ENCODE data around the gene HTR1E. TPM values are rescaled to one million over a fixed set of nuclear protein-coding genes. Genes with fewer than 3 reads are reported as not detected.

Gene HTR1E
- total RNA-seq, 2 experiments from 2014 or later: not detected

DNA sequence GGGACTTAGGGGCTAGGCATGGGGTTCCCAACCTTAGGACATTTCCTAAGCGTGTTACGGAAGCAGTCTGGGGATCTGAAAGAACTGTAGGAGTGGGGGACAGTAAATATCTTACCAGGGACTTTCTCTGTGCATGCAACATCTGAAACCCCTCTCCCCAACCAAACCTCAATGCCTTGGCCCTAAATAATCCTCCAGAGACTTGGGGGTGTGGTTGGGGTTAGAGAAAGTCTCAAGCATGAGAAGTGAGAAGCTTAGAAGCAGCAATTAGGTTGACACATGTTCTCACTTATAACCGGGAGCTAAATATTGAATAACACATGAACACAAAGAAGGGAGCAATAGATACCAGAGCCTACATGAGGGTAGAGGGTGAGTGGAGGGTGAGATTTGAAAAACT, 74.7 kb downstream of the HTR1E start:
- CTCF ChIA-PET: no interaction called here
- POLR2A ChIA-PET: no interaction called here
- no peak overlapping the region for H3K4me3 Mint-ChIP-seq
- H3K27me3 Mint-ChIP-seq: no peaks in the 10 kb centered on the region
- DNase-seq: no peak
- no peaks in the 10 kb centered on the region for H3K9me3 Mint-ChIP-seq
- H3K4me1 Mint-ChIP-seq: no peaks in the 10 kb centered on the region
- no peak overlapping the region for H3K27ac Mint-ChIP-seq
- no peaks in the 10 kb centered on the region for H3K36me3 Mint-ChIP-seq (ENCODE audit: low read depth)

DNA sequence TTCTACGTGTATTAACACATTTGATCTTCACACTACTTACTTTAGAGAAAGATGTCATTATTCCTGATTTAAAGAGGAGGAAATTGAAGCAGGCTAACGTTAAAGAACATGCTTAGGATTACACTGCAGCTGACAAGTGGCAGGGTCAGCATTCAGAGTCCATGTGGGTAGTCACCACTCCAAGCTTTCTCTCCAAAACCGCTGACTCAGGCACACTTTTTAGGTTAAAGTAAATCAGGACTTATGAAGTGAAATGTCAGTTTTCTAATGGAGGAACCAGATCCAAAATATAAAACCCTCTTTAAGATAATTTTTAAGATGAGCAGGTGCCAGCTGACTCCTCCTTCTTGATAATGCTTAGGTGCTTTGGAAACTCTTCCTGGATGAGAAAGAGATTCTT, 75.4 kb downstream of the HTR1E start:
- POLR2A ChIA-PET: no interaction called here
- CTCF ChIA-PET: no interaction called here
- H3K4me3 Mint-ChIP-seq: no peak overlapping the region
- H3K4me1 Mint-ChIP-seq: no peaks in the 10 kb centered on the region
- no peaks in the 10 kb centered on the region for H3K27me3 Mint-ChIP-seq
- H3K9me3 Mint-ChIP-seq: no peaks in the 10 kb centered on the region
- H3K27ac Mint-ChIP-seq: no peak overlapping the region
- no peaks in the 10 kb centered on the region for H3K36me3 Mint-ChIP-seq (ENCODE audit: low read depth)
- no peak for DNase-seq

DNA sequence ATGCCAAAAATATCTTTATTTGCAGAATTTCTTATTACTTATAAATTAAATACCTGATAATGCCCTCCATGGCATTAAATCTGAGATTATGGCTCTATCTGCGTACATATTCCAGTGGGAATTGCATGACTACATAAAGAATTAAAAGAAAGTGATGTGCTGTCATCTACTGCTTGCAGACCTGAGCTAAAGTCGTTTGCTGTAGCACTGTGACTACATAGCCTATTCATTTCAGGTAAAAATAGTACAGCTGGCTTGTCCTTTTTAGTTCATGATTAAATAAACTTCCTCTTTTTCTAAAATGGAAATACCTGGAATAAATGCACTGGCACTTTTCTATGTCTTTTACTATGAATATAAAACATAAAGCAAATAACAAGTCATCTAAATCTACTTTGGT, 79.4 kb downstream of the HTR1E start:
- H3K36me3 Mint-ChIP-seq (ENCODE audit: low read depth): no peaks in the 10 kb centered on the region
- no peak overlapping the region for H3K4me3 Mint-ChIP-seq
- H3K27me3 Mint-ChIP-seq: no peaks in the 10 kb centered on the region
- H3K27ac Mint-ChIP-seq: no peak overlapping the region
- no peaks in the 10 kb centered on the region for H3K9me3 Mint-ChIP-seq
- ChIA-PET POLR2A (no interaction called here), CTCF (no interaction called here)
- no peaks in the 10 kb centered on the region for H3K4me1 Mint-ChIP-seq
- no peak for DNase-seq

DNA sequence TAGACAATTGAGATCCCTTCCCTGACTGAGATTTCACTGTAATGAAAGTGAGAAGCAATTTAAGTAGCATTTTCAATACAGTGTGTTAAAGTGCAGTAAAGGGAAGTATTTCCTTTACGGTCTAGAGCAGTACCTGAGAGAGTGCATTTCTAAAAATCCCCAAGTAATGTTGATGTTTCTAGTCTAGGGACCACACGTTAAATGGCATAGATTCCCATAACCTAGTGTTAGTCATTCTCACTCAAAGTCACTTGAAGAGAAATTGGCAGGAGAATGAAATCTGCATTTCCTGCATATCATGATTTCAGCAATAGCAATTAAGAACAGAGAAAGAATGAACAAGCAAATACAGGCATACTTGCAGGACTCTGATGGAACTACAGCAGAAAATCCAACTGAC, 89.7 kb downstream of the HTR1E start:
- no peak for DNase-seq
- CTCF ChIA-PET: no interaction called here
- Mint-ChIP-seq H3K27me3 (peaks cover 6% of the 10 kb centered on the region), H3K9me3 (no peaks in the 10 kb centered on the region), H3K4me3 (no peak overlapping the region), H3K36me3 (ENCODE audit: low read depth) (no peaks in the 10 kb centered on the region), H3K27ac (no peak overlapping the region), H3K4me1 (no peaks in the 10 kb centered on the region)
- POLR2A ChIA-PET: no interaction called here

DNA sequence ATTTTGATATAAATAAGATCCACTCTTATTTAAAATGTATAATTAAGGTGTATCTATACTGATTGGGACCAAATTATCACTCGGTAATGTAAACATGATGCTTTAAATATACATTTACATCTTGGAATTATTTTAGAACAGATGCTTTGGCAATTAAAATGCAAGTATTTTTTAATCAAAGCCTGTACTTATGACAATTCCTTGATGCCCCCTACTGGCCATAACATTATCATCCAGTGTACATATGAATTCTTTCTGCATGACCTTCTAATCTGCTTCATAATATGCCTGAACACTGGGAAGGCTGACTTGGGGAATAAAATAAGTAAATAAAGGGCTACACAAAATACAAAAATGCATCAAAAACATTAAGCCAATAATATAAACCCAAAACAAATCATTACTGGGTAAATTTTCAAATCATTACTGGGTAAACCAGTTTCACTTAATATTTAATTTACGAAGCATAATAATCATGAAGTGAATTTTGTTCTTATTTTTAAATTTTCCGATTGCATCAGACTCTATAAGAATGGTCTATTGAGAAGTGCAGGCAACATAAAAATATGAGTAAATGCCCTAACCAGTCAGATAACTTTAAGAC, 92.5 kb downstream of the HTR1E start:
- CTCF ChIA-PET: no interaction called here
- Mint-ChIP-seq H3K27me3 (peaks cover 6% of the 10 kb centered on the region), H3K4me3 (no peak overlapping the region), H3K9me3 (no peaks in the 10 kb centered on the region), H3K27ac (no peak overlapping the region), H3K4me1 (no peaks in the 10 kb centered on the region), H3K36me3 (ENCODE audit: low read depth) (no peaks in the 10 kb centered on the region)
- no peak for DNase-seq
- POLR2A ChIA-PET: no interaction called here

DNA sequence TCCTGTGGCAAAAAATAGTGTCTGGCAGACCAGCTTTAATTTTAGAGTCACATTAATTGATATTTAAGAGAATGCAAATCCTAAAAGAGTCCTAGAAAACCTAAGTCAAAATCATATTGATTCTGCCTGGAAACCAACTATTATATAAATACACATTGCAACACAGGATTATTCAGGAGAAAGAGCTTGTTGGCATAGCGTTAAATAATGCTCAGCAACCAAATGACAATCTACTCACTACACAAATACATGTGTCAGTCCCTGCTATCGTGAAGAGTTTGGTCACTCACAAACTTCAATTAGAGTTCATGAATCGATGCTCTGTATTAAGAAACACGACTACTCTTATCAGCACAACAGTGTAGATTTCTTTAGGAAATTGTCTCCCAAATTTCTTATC, 103.4 kb downstream of the HTR1E start:
- CTCF ChIA-PET: no interaction called here
- H3K4me1 Mint-ChIP-seq: no peaks in the 10 kb centered on the region
- POLR2A ChIA-PET: no interaction called here

DNA sequence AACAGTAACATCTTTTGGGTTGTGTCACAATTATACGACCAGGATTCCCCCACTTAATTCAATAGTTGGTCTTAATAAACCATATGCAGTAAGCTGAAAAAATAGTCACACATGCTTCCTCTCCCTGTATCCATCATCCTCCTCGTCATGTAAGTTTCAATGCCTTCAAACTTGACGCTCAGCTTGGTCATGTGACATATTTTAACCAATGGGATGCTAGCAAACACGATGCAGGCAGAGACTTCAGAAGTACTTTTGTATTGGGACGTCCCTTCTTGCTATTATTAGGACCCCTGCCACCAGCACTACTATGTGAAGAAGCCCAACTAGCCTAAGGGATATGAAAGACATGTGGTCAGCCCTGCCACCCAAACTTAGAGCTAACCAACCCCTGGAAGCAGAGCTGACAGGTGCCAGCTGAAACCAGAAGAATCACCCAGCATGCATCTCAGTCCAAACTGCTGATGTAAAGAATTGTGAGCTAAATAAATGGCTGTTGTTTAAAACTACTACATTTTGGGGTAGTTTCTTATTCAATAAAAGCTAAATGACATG, 108.3 kb downstream of the HTR1E start:
- H3K9me3 Mint-ChIP-seq: no peaks in the 10 kb centered on the region
- ChIA-PET POLR2A (no interaction called here), CTCF (interaction anchor here (2.1 kb wide), 1 partner anchor 21 kb away, joined by 8 read pairs; no protein-coding TSS in a partner anchor)
- H3K27ac Mint-ChIP-seq: no peak overlapping the region
- H3K36me3 Mint-ChIP-seq (ENCODE audit: low read depth): no peaks in the 10 kb centered on the region
- no peaks in the 10 kb centered on the region for H3K4me1 Mint-ChIP-seq
- no peak overlapping the region for H3K4me3 Mint-ChIP-seq
- DNase-seq: no peak
- H3K27me3 Mint-ChIP-seq: peaks cover 28% of the 10 kb centered on the region

More for the DNA sequence above, 103.4 kb downstream of the HTR1E start:
- H3K36me3 Mint-ChIP-seq (ENCODE audit: low read depth): no peaks in the 10 kb centered on the region
- peaks cover 7% of the 10 kb centered on the region for H3K27me3 Mint-ChIP-seq
- H3K4me3 Mint-ChIP-seq: no peak overlapping the region
- no peak overlapping the region for H3K27ac Mint-ChIP-seq
- DNase-seq: no peak
- H3K9me3 Mint-ChIP-seq: no peaks in the 10 kb centered on the region

DNA sequence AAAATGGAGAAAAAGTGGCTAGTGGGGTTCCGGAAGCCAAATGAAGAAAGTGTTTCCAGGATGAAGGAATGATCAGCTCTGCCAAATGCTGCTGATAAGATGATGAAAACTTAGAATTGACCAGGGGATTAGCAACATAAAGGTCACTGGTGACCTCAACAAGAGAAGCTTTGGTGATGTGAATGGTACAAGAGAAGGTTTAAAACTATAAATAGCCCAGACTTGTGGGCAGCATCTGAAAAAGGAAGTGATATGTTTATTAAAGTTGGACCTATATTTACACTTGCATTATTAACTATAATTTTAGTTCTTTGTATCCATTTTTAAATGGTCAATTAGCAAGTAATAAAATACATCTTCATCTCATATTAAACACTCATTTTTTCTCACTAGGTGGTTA, 112.5 kb downstream of the HTR1E start:
- no peaks in the 10 kb centered on the region for H3K36me3 Mint-ChIP-seq (ENCODE audit: low read depth)
- peaks cover 27% of the 10 kb centered on the region for H3K27me3 Mint-ChIP-seq
- ChIA-PET POLR2A (no interaction called here), CTCF (no interaction called here)
- no peaks in the 10 kb centered on the region for H3K4me1 Mint-ChIP-seq
- no peak overlapping the region for H3K27ac Mint-ChIP-seq
- H3K9me3 Mint-ChIP-seq: no peaks in the 10 kb centered on the region
- H3K4me3 Mint-ChIP-seq: no peak overlapping the region
- no peak for DNase-seq

DNA sequence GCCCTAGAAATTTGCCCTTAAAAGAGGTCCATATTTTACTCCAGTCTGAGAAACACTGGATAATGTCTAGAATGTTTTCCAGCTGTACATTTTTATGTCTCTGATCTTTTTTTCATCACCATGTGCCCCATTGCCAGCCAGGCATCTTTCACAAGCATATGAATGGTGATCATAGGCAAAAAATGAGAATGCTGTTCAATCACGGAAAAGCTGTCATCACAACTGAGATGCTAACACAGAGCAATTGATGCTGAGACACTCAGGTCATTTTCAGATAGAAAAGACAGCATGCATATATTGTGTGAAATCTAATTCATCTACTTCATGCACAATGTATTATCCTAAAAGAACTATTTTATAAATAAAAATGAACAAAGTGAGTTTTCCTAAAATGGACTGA, 116.0 kb downstream of the HTR1E start:
- no peaks in the 10 kb centered on the region for H3K36me3 Mint-ChIP-seq (ENCODE audit: low read depth)
- no peaks in the 10 kb centered on the region for H3K4me1 Mint-ChIP-seq
- H3K27me3 Mint-ChIP-seq: peaks cover 28% of the 10 kb centered on the region
- no peak for DNase-seq
- no peaks in the 10 kb centered on the region for H3K9me3 Mint-ChIP-seq
- ChIA-PET POLR2A (no interaction called here), CTCF (no interaction called here)
- H3K4me3 Mint-ChIP-seq: no peak overlapping the region
- no peak overlapping the region for H3K27ac Mint-ChIP-seq

DNA sequence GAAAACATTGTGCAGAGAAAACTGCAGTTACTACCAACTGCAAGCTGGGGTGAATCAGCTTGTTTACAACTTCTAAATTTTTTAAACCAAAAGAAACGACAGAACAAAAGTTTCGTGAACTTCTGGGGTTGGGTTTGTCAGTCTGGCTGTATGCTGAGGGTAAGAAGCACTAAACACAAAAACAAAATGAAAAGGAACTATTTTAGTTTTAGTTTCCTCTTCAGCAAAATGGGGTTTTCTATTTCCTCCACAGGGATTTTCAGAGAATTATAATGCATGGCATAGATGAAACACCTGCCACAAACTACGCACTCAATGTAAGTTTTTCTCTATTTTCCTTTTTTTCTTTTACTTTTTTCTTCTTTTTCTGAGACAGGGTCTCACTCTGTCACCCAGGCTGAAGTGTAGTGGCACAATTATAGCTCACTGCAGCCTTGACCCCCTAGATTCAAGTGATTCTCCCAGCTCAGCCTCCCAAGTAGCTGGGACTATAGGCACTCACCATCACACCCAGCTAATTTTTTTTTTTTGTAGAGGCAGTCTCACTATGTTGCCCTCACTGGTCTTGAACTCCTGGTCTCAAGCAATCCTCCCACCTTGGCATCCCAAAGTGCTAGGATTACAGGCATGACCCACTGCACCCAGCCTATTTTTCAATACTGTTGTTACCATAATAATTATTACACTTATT, 117.0 kb downstream of the HTR1E start:
- Mint-ChIP-seq H3K9me3 (no peaks in the 10 kb centered on the region), H3K27ac (no peak overlapping the region), H3K4me1 (no peaks in the 10 kb centered on the region), H3K27me3 (peaks cover 21% of the 10 kb centered on the region), H3K36me3 (ENCODE audit: low read depth) (no peaks in the 10 kb centered on the region), H3K4me3 (no peak overlapping the region)
- CTCF ChIA-PET: no interaction called here
- DNase-seq: no peak
- POLR2A ChIA-PET: no interaction called here

DNA sequence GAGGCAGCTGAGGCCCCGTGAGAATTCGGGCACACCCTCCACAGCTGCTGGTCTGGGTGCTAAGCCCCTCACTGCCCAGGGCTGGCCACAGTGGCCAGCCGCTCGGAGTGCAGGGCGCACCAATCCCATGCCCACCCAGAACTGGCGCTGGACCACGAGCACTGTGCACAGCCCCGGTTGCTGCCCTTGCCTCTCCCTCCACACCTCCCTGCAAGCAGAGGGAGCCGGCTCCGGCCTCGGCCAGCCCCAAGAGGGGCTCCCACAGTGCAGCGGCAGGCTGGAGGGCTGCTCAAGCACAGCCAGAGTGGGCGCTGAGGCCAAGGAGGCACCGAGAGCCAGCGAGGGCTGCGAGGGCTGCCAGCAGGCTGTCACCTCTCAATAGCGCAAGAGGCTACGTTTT, 122.6 kb downstream of the HTR1E start:
- POLR2A ChIA-PET: no interaction called here
- CTCF ChIA-PET: no interaction called here
- H3K9me3 Mint-ChIP-seq: no peaks in the 10 kb centered on the region
- peaks cover 21% of the 10 kb centered on the region for H3K27me3 Mint-ChIP-seq
- H3K36me3 Mint-ChIP-seq (ENCODE audit: low read depth): no peaks in the 10 kb centered on the region
- no peak overlapping the region for H3K27ac Mint-ChIP-seq
- no peaks in the 10 kb centered on the region for H3K4me1 Mint-ChIP-seq
- H3K4me3 Mint-ChIP-seq: no peak overlapping the region
- no peak for DNase-seq

DNA sequence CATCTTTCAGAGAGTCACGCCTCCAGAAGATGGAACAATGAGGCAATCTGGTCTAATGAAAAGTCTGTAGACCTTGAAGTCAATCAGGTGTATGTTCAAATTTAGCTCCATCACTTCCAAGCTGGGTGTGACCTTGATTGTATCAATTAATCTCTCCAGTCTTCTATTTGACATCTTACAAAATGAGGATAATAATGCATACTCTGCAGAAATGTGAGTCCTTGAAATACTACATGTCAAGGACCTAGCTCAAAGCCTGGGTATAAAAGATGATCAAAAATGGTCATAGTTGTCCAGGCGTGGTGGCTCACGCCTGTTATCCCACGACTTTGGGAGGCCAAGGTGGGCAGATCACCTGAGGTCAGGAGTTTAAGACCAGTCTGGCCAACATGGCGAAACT, 127.8 kb downstream of the HTR1E start:
- POLR2A ChIA-PET: no interaction called here
- Mint-ChIP-seq H3K27me3 (peaks cover 24% of the 10 kb centered on the region), H3K4me1 (peaks cover 9% of the 10 kb centered on the region)

More for the DNA sequence above, 127.8 kb downstream of the HTR1E start:
- no peak for DNase-seq
- no peak overlapping the region for H3K4me3 Mint-ChIP-seq
- H3K36me3 Mint-ChIP-seq (ENCODE audit: low read depth): no peaks in the 10 kb centered on the region
- no peak overlapping the region for H3K27ac Mint-ChIP-seq
- no peaks in the 10 kb centered on the region for H3K9me3 Mint-ChIP-seq
- CTCF ChIA-PET: interaction anchor here (0.6 to 3.4 kb wide), 3 partner anchors 14 to 429 kb away, joined by 3 to 23 read pairs (median 3); no protein-coding TSS in a partner anchor
